B cell (primary cell): ENCODE results near the gene CTRB1. TPM values are rescaled to one million over a fixed set of nuclear protein-coding genes. Genes with fewer than 3 reads are reported as not detected.

Source experiments
- ATAC-seq: fragments of 200-7000 bp; cut with Tn5 transposase; one replicate; pipeline ENCODE4 v1.10.0; 2021; ENCODE audit warnings: low read depth, mild to moderate bottlenecking, moderate number of reproducible peaks, moderate library complexity
- CTCF ChIA-PET: fragments of 350-600 bp; sonication (Branson Sonifier 250); formaldehyde crosslinking; loops from one replicate; lab custom pipeline; 2021; ENCODE audit warnings: antibody characterized with exemption, inconsistent platforms; lab: Charles Lee
- POLR2A ChIA-PET: fragments of 350-600 bp; sonication (Branson Sonifier 250); formaldehyde crosslinking; loops from one replicate; lab custom pipeline; 2021; ENCODE audit warnings: antibody characterized with exemption; lab: Charles Lee
- DNase-seq: peaks from one replicate; pipeline ENCODE4 v3.0.0; 2013
- H2AFZ ChIP-seq: 2 replicates; pipeline ENCODE4 v1.6.1; 2012; ENCODE audit warnings: mild to moderate bottlenecking, low read depth, low read length; ENCODE audit not compliant: insufficient read depth, poor library complexity, severe bottlenecking
- H3K27ac ChIP-seq, 2 donors: 1 replicate in 1 of 2; 2 replicates in 1 of 2; pipeline ENCODE4 v1.5.1; 2012 to 2013; ENCODE audit warnings: low read length in 2 of 2, mild to moderate bottlenecking in 2 of 2, moderate library complexity in 1 of 2
- H3K27me3 ChIP-seq, 4 experiments: fragments of 200-600 bp in 1 of 4; sonication (generic) in 1 of 4; replicated peaks in 1 of 4; 1 replicate in 2 of 4; 2 replicates in 2 of 4; pipeline versions ENCODE4 v1.6.1 to v1.7.0; 2013 to 2016; ENCODE audit warnings: low read length in 3 of 4, mild to moderate bottlenecking in 2 of 4, mixed read lengths in 1 of 4, moderate library complexity in 1 of 4; ENCODE audit not compliant: insufficient read depth in 4 of 4, control insufficient read depth in 3 of 4; ENCODE audit errors: control extremely low read depth in 1 of 4
- H3K36me3 ChIP-seq, 2 experiments: replicated peaks in 1 of 2; 1 replicate in 1 of 2; 2 replicates in 1 of 2; pipeline versions ENCODE4 v1.6.1 to v1.7.1; 2013; ENCODE audit warnings: low read length in 1 of 2; ENCODE audit not compliant: insufficient read depth in 2 of 2, control insufficient read depth in 1 of 2; ENCODE audit errors: control extremely low read depth in 1 of 2, extremely low read depth in 1 of 2
- H3K4me1 ChIP-seq, 2 donors: fragments of 200-600 bp in 1 of 2; sonication (generic) in 1 of 2; 1 replicate in 1 of 2; 2 replicates in 1 of 2; pipeline versions ENCODE4 v1.5.1 to v1.6.1; 2013 to 2017; ENCODE audit warnings: low read length in 2 of 2; ENCODE audit not compliant: control insufficient read depth in 2 of 2, insufficient read depth in 2 of 2
- H3K4me2 ChIP-seq: replicated peaks from 2 replicates; pipeline ENCODE3; 2012; ENCODE audit warnings: mild to moderate bottlenecking, low read depth, low read length; ENCODE audit not compliant: poor library complexity, severe bottlenecking
- H3K4me3 ChIP-seq, 5 experiments: fragments of 200-600 bp in 1 of 5; sonication (generic) in 1 of 5; 1 replicate in 3 of 5; 2 replicates in 2 of 5; pipeline versions ENCODE4 v1.5.1 to v1.7.0; 2011 to 2016; ENCODE audit warnings: low read length in 4 of 5, mild to moderate bottlenecking in 4 of 5, low read depth in 2 of 5, control low read depth in 1 of 5, moderate library complexity in 1 of 5; ENCODE audit not compliant: insufficient read depth in 1 of 5; ENCODE audit errors: control extremely low read depth in 1 of 5, extremely low read depth in 1 of 5
- H3K79me2 ChIP-seq: fragments of 200-600 bp; sonication (generic); one replicate; pipeline ENCODE4 v1.6.0; 2016; ENCODE audit warnings: low read length; ENCODE audit not compliant: control insufficient read depth, insufficient read depth
- H3K9ac ChIP-seq: fragments of 200-600 bp; sonication (generic); 2 replicates; pipeline ENCODE4 v1.6.1; 2017; ENCODE audit warnings: mild to moderate bottlenecking, low read length, moderate library complexity
- H3K9me3 ChIP-seq, 3 donors: one replicate each; pipeline versions ENCODE4 v1.6.1 to v1.7.1; 2013; ENCODE audit warnings: low read length in 2 of 3; ENCODE audit not compliant: control insufficient read depth in 2 of 3, insufficient read depth in 1 of 3; ENCODE audit errors: control extremely low read depth in 1 of 3
- H4K20me1 ChIP-seq: 2 replicates; pipeline ENCODE4 v1.6.0; 2012; ENCODE audit warnings: mild to moderate bottlenecking, low read length; ENCODE audit not compliant: insufficient read depth, control insufficient read depth, poor library complexity, severe bottlenecking
- H3K27ac Mint-ChIP-seq: one replicate; pipeline ENCODE4 v1.8.0; 2021; ENCODE audit warnings: mixed read lengths
- H3K27me3 Mint-ChIP-seq: one replicate; pipeline ENCODE4 v1.8.0; 2021; ENCODE audit warnings: mixed read lengths
- H3K4me1 Mint-ChIP-seq: one replicate; pipeline ENCODE4 v1.8.0; 2021; ENCODE audit warnings: mixed read lengths
- H3K4me3 Mint-ChIP-seq: one replicate; pipeline ENCODE4 v1.8.0; 2021; ENCODE audit warnings: mixed read lengths
- H3K9me3 Mint-ChIP-seq: one replicate; pipeline ENCODE4 v1.8.0; 2022; ENCODE audit warnings: mixed read lengths; ENCODE audit not compliant: insufficient read depth
- CTCF ChIP-seq: fragments of 200-600 bp; IDR thresholded peaks from one replicate; pipeline ENCODE4 v1.8.0; 2022; ENCODE audit warnings: antibody characterized with exemption, mild to moderate bottlenecking
- EZH2 ChIP-seq: IDR thresholded peaks from 2 replicates; pipeline ENCODE4 v1.6.1; 2012; ENCODE audit warnings: borderline replicate concordance, low read depth, mild to moderate bottlenecking, moderate library complexity, low read length; ENCODE audit not compliant: insufficient read depth, poor library complexity, severe bottlenecking
- WGBS: methylation state at CpG from one replicate; pipeline ENCODE4 v1.1.5; 2013; ENCODE audit warnings: missing lambda C conversion rate; ENCODE audit not compliant: insufficient coverage; 5-methylcytosine and 5-hydroxymethylcytosine counted together
- intact Hi-C: fragments of 100-400 bp; cut with micrococcal nuclease; formaldehyde crosslinking; loops from one replicate; pipeline ENCODE4 v1.10.0; 2022
- polyA plus RNA-seq: library from polyadenylated mRNA; depleted of rRNA; stranded (reverse); fragments of >200 nt; gene quantifications from 2 replicates; pipeline ENCODE4 v1.2.3, GENCODE V29; 2012
- total RNA-seq, 2 donors: library from RNA; stranded (reverse); fragments of 120-200 nt in 1 of 2; gene quantifications; 1 replicate in 1 of 2; 2 replicates in 1 of 2; pipeline versions ENCODE4 v1.2.3 to v1.2.4, GENCODE V29; 2013 to 2022

The CTRB1 gene
- total and polyA plus RNA-seq, 2 donors (not counting 1 experiment from before 2014, with no cell fraction given): not detected

GRCh38 chr16:75263963-75264445 lies 45.2 kb downstream of the CTRB1 start:
- Mint-ChIP-seq H3K4me1 (peaks cover 11% of the 10 kb centered on the region), H3K27ac (no peak overlapping the region), H3K9me3 (no peaks in the 10 kb centered on the region), H3K4me3 (peak overlapping the region; percentile 73), H3K27me3 (peaks cover 49% of the 10 kb centered on the region)
- DNase-seq: no peak
- Histone ChIP-seq H3K27ac (no peak overlapping the region), H3K4me1 (peaks cover 14 to 18% of the 10 kb centered on the region in 2 donors), H2AFZ (no peak overlapping the region), H4K20me1 (no peaks in the 10 kb centered on the region), H3K9ac (no peak overlapping the region), H3K4me3 (no peak overlapping the region), H3K9me3 (peaks cover 0 to 22% (median 0%) of the 10 kb centered on the region in 3 donors), H3K79me2 (no peaks in the 10 kb centered on the region), H3K4me2 (no peak overlapping the region), H3K36me3 (no peaks in the 10 kb centered on the region), H3K27me3 (peaks cover 0 to 62% (median 27%) of the 10 kb centered on the region in 4 experiments)
- ChIA-PET POLR2A (no interaction called here), CTCF (no interaction called here)
- ATAC-seq: no peak
- intact Hi-C loops: no loop called here
- 82% methylated on average over 7 of the region's 8 CpGs for WGBS
- TF ChIP-seq EZH2 (no peak), CTCF (no peak)

- ChIA-PET POLR2A (no interaction called here), CTCF (no interaction called here)
- WGBS: 69% methylated on average over 12 of the region's 14 CpGs
- Histone ChIP-seq H3K9ac (no peak overlapping the region), H4K20me1 (no peaks in the 10 kb centered on the region), H3K4me1 (peaks cover 14 to 18% of the 10 kb centered on the region in 2 donors), H3K79me2 (no peaks in the 10 kb centered on the region), H3K36me3 (no peaks in the 10 kb centered on the region), H3K4me3 (no peak overlapping the region), H3K4me2 (peak overlapping the region; percentile 79), H3K9me3 (peaks cover 0 to 22% (median 0%) of the 10 kb centered on the region in 3 donors), H2AFZ (no peak overlapping the region), H3K27ac (no peak overlapping the region), H3K27me3 (peaks cover 0 to 62% (median 25%) of the 10 kb centered on the region in 4 experiments)
- Mint-ChIP-seq H3K27ac (no peak overlapping the region), H3K4me1 (peaks cover 11% of the 10 kb centered on the region), H3K27me3 (peaks cover 47% of the 10 kb centered on the region), H3K4me3 (peak overlapping the region; percentile 73), H3K9me3 (no peaks in the 10 kb centered on the region)
- ATAC-seq (no peak), DNase-seq (no peak)
- intact Hi-C loops: no loop called here
- TF ChIP-seq EZH2 (no peak), CTCF (no peak)
These were observed 45.7 kb downstream of the CTRB1 start for GRCh38 chr16:75264457-75264998.
